Thoracic aorta (tissue), 2 donors: ENCODE results near the gene PRDM16. TPM values are rescaled to one million over a fixed set of nuclear protein-coding genes. Genes with fewer than 3 reads are reported as not detected.

ENCODE experiments used
- ATAC-seq: fragments of 150-250 bp; one replicate; pipeline ENCODE4 v1.8.0; 2017; ENCODE audit warnings: low read depth; ENCODE audit not compliant: insufficient number of reproducible peaks, low FRiP score
- DNase-seq: peaks from one replicate; pipeline ENCODE4 v3.0.0-alpha.2; 2020; ENCODE audit warnings: low spot score
- H3K27ac ChIP-seq, 2 donors: fragments of 200-600 bp; sonication (generic); 1 replicate in 1 of 2; 2 replicates in 1 of 2; pipeline ENCODE4 v1.5.1; 2016; ENCODE audit warnings: mild to moderate bottlenecking in 2 of 2, moderate library complexity in 2 of 2
- H3K27me3 ChIP-seq: fragments of 200-600 bp; sonication (generic); replicated peaks from 2 replicates; pipeline ENCODE4 v1.6.0; 2016; ENCODE audit warnings: mild to moderate bottlenecking; ENCODE audit not compliant: insufficient read depth
- H3K36me3 ChIP-seq: fragments of 200-600 bp; sonication (generic); one replicate; pipeline ENCODE4 v1.5.1; 2016
- H3K4me1 ChIP-seq, 2 donors: fragments of 200-600 bp; sonication (generic); 1 replicate in 1 of 2; 2 replicates in 1 of 2; pipeline versions ENCODE4 v1.5.1 to v1.6.0; 2016; ENCODE audit warnings: low read depth in 2 of 2, mild to moderate bottlenecking in 1 of 2; ENCODE audit not compliant: control insufficient read depth in 1 of 2
- H3K4me3 ChIP-seq: fragments of 200-600 bp; sonication (generic); 2 replicates; pipeline ENCODE4 v1.5.1; 2016; ENCODE audit warnings: mild to moderate bottlenecking
- H3K9me3 ChIP-seq: fragments of 200-600 bp; sonication (generic); 2 replicates; pipeline ENCODE4 v1.5.1; 2016
- total RNA-seq, 2 donors: library from RNA; depleted of rRNA; stranded (reverse); fragments of >200 nt; gene quantifications; one replicate each; pipeline versions ENCODE4 v1.1.0 to v1.2.3, GENCODE V29; 2016
- TF ChIP-seq, protein P1 (sequence below): fragments of 200-600 bp; sonication (generic); IDR thresholded peaks from one replicate; pipeline ENCODE4 v1.5.1; 2019; ENCODE audit warnings: antibody characterized with exemption

The PRDM16 gene
- total RNA-seq, 2 donors from 2014 or later: 68.9 to 85.4 TPM

DNA sequence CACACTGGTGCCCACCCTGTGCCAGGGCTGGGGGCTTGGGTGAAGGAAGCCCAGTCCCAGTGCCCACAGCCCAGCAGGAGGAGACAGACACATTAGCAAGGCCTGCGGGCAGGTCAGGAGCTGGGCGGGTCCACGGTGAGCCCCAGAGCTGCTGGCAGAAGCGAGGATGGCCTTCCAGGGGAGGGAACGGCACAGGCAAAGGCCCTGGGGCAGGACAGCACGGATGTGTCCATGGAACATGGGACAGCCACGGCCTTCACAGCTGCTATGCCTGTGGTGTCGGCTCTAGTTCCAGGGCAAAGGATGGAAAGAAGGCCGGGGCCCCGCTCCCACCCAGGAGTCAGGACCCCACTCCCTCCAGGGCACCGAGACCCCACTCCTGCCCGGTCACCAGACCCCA, 220.5 kb downstream of the PRDM16 start:
- peak overlapping the region in 1 of 2 donors; percentile 26 for H3K27ac ChIP-seq
- H3K9me3 ChIP-seq: no peaks in the 10 kb centered on the region
- ATAC-seq (no peak), DNase-seq (no peak)
- H3K27me3 ChIP-seq: no peaks in the 10 kb centered on the region
- no peaks in the 10 kb centered on the region for H3K36me3 ChIP-seq
- no peak overlapping the region for H3K4me3 ChIP-seq
- peaks cover 5 to 21% of the 10 kb centered on the region in 2 donors for H3K4me1 ChIP-seq
- TF ChIP-seq, protein P1, sequence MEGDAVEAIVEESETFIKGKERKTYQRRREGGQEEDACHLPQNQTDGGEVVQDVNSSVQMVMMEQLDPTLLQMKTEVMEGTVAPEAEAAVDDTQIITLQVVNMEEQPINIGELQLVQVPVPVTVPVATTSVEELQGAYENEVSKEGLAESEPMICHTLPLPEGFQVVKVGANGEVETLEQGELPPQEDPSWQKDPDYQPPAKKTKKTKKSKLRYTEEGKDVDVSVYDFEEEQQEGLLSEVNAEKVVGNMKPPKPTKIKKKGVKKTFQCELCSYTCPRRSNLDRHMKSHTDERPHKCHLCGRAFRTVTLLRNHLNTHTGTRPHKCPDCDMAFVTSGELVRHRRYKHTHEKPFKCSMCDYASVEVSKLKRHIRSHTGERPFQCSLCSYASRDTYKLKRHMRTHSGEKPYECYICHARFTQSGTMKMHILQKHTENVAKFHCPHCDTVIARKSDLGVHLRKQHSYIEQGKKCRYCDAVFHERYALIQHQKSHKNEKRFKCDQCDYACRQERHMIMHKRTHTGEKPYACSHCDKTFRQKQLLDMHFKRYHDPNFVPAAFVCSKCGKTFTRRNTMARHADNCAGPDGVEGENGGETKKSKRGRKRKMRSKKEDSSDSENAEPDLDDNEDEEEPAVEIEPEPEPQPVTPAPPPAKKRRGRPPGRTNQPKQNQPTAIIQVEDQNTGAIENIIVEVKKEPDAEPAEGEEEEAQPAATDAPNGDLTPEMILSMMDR: no peak

DNA sequence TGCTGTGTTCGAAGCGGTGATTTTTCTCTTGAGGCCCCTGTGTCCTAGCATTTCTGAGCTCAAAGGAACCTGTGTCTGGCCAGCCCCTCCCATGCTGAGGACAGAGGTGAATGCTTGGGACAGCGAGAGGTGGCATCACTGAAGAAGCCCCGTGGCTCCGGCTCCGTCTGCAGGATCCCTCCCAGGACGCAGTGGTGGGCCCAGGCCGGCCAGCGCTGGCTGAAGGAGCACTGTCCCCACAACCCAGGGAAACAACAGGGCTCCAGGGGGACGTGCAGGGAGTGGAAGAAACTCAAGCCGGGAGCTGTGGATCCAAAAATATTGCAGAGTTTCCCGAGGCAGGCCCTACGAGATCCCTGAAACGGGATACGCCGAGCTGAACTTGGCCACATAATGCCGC, 221.4 kb downstream of the PRDM16 start:
- H3K27me3 ChIP-seq: no peaks in the 10 kb centered on the region
- no peaks in the 10 kb centered on the region for H3K36me3 ChIP-seq
- DNase-seq (no peak), ATAC-seq (no peak)
- H3K4me1 ChIP-seq: peaks cover 5 to 30% of the 10 kb centered on the region in 2 donors
- no peaks in the 10 kb centered on the region for H3K9me3 ChIP-seq
- H3K4me3 ChIP-seq: no peak overlapping the region
- no peak overlapping the region for H3K27ac ChIP-seq
- TF ChIP-seq, protein P1: no peak

DNA sequence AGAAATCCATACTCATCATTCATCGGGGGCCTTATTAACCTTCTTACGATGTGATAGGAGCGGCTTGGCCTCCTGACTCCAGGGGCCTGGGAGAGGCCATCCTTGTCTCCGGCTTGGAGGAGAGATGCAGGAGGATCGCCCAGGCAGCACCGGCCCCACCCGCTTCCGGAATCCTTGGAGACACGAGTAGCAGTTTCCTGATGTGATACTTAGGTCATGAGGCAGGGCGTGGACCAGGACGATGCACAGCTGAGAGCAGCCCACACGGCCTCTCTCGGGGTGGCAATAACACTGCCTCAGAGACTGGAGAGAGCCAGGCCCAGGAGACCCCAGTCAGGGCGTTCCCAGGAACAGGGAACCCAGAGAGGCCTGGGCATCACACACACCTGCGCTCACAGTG, 221.9 kb downstream of the PRDM16 start:
- H3K4me3 ChIP-seq: no peak overlapping the region
- no peaks in the 10 kb centered on the region for H3K27me3 ChIP-seq
- TF ChIP-seq, protein P1: no peak
- no peak for DNase-seq
- no peaks in the 10 kb centered on the region for H3K9me3 ChIP-seq
- no peak for ATAC-seq
- H3K4me1 ChIP-seq: peaks cover 5 to 35% of the 10 kb centered on the region in 2 donors
- H3K27ac ChIP-seq: no peak overlapping the region
- no peaks in the 10 kb centered on the region for H3K36me3 ChIP-seq

DNA sequence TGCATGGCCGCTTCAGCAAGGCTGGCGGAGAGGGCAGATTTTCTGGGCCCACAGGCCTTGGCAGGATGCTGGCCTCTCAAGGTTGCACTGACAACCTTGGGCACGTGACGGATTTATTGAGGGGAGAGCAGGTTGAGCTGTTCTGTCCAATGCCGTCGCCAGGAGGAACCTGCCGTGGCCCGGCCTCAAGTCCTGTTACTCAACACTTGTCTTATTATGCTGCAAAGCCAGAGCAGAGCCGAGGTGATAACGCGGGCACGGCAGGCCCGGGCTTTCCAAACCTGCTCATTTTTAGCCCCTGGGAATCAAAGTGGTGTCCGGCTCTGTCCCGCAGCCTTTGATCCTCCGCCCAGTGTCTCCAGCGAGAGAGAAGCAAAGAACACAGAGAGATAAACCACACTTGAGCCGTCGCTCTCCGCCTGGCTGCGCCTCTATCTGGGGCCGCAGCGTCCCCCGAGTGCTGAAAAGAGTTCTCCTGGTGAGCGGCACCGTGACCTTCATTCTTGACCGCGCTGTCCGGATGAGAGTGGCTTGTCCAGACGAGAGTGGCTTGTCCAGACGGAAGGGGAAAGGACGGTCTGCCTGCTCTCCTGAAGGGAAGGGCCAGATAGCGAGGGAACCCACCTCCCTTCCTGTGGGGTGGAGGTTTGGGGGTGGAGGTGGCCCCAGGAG, 223.2 kb downstream of the PRDM16 start:
- TF ChIP-seq, protein P1: no peak
- no peak overlapping the region for H3K27ac ChIP-seq
- DNase-seq (no peak), ATAC-seq (no peak)
- no peaks in the 10 kb centered on the region for H3K36me3 ChIP-seq
- no peaks in the 10 kb centered on the region for H3K9me3 ChIP-seq
- no peaks in the 10 kb centered on the region for H3K27me3 ChIP-seq
- H3K4me3 ChIP-seq: no peak overlapping the region
- H3K4me1 ChIP-seq: peaks cover 5 to 41% of the 10 kb centered on the region in 2 donors

DNA sequence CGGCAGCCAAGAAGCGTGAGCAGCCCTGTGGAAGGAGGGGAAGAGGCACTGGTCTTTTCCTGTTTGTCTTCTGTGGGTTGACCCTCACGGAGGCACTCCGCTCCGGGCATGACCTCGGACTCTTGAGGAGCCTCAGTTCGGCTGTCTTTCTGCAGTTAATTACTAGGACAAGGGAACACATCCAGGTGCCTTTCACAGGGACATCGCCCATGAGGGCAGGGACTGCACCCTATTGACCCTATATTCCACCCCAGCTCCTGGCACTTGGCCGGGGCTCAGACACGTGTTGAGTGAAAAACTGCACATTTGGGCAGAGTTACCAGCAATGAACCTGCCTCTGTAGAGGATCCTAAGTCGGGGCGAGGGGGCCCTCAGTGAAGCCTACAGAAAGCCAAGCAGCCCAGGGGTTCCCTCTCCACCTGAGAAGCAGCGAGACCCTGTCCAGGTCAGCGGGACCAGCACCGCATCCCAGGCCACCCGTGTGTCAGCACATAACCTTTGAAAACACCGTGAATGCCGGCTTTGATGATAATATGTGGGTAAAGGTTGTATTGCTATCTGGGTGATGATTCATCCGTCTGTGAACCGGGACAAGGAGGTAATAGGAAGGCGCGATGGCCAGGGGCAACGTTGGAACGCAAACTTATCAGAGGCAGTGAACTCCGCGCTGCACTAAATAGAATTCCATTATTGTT, 224.0 kb downstream of the PRDM16 start:
- no peak for ATAC-seq
- Histone ChIP-seq H3K4me3 (no peak overlapping the region), H3K4me1 (peaks cover 5 to 48% of the 10 kb centered on the region in 2 donors), H3K9me3 (no peaks in the 10 kb centered on the region), H3K27ac (no peak overlapping the region), H3K36me3 (no peaks in the 10 kb centered on the region), H3K27me3 (no peaks in the 10 kb centered on the region)
- TF ChIP-seq, protein P1: no peak
- no peak for DNase-seq
